SK-N-SH treated with all-trans-retinoic acid at 6 μM for 48 hours (cell line): ENCODE results near the gene RDH14.

Experiments used
- ATAC-seq: fragments of 200-7000 bp; cut with Tn5 transposase; 3 replicates; pipeline ENCODE4 v1.9.1; 2020; ENCODE audit warnings: mild to moderate bottlenecking, moderate library complexity
- ZC3H10 ChIP-seq: fragments of 250-450 bp; sonication (Bioruptor Pico); IDR thresholded peaks from 2 replicates; pipeline ENCODE4 v1.5.1; 2021; ENCODE audit warnings: mild to moderate bottlenecking, moderate library complexity

Gene RDH14

DNA sequence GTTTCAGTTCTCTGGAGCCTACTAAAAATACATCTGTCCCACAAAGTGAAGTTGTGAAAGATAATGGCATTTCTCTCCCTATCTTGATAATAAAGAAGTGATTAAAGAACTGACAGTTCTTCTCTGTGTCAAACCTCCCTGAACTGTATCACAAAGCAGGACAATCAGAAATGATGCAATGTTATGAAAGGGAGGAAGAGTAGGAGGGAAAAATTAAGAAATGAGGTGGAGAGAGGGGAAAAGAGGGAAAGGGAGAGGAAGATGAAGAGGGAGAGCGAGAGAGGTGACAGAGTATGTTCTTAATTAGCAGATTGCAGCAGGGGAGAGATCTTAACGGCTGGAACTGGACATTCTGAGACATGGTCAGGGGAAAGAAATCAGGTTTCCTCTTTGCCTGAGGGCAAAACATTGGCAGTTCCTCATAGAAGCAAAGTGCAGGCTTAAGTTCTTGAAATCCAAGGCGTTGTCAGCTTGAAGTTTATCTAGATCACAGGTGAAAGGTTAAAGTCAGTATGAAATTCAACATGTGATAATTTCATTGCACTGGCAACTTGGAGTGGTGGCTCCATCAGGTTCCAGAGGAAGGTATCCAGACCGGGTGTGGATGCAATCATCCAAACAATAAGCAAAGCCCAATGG is 54.6 kb downstream of the RDH14 start:
- no peak for TF ChIP-seq ZC3H10 (CRISPR knock-in tag)
- TF ChIP-seq, all 23 proteins: peak for 0
- ATAC-seq = no peak
